HFFc6 (cell line): ENCODE data around the gene SLC35F5. TPM values are rescaled to one million over a fixed set of nuclear protein-coding genes. Genes with fewer than 3 reads are reported as not detected.
"Not testable (repeated sequence)": the region's sequence is repeated elsewhere in the genome, so short reads cannot be mapped to it uniquely, and the experiment has no call there.

Source experiments
- DNase-seq: peaks from one replicate; pipeline ENCODE4 v3.0.0-alpha.2; 2018
- H3K27ac Mint-ChIP-seq: 2 replicates; pipeline ENCODE4 v1.8.0; 2020; ENCODE audit warnings: mild to moderate bottlenecking, mixed read lengths
- H3K27me3 Mint-ChIP-seq: 2 replicates; pipeline ENCODE4 v1.8.0; 2021; ENCODE audit warnings: mild to moderate bottlenecking, moderate library complexity, mixed read lengths; ENCODE audit not compliant: insufficient read depth
- H3K36me3 Mint-ChIP-seq: 2 replicates; pipeline ENCODE4 v1.8.0; 2021; ENCODE audit warnings: low read depth, mixed read lengths
- H3K4me1 Mint-ChIP-seq: 2 replicates; pipeline ENCODE4 v1.8.0; 2020; ENCODE audit warnings: low read depth, mixed read lengths
- H3K4me3 Mint-ChIP-seq: 2 replicates; pipeline ENCODE4 v1.8.0; 2020; ENCODE audit warnings: mild to moderate bottlenecking, moderate library complexity, mixed read lengths
- H3K9me3 Mint-ChIP-seq: 2 replicates; pipeline ENCODE4 v1.8.0; 2020; ENCODE audit warnings: mild to moderate bottlenecking, mixed read lengths
- CTCF ChIP-seq: fragments of 200-600 bp; sonication (generic); IDR thresholded peaks from 2 replicates; pipeline ENCODE4 v1.5.0; 2021; ENCODE audit warnings: antibody characterized with exemption, mild to moderate bottlenecking
- total RNA-seq, 6 experiments: library from RNA; stranded (reverse); fragmentation: NEBNext Ultra II Directional; extraction: Animal tissue kit (Norgen Biotek cat#: 25700); gene quantifications; 2 replicates in 1 of 6; 3 replicates in 5 of 6; pipeline ENCODE4 v1.2.3, GENCODE V29; 2021

Gene SLC35F5
- total RNA-seq, 6 experiments from 2014 or later: 104 to 151 (median 119) TPM

- TF ChIP-seq CTCF: peak; percentile 33; the same call in 1 of the 2 replicates
- Mint-ChIP-seq H3K4me3 (no peak overlapping the region), H3K9me3 (peaks cover 11% of the 10 kb centered on the region; the same call in 1 of the 2 replicates), H3K36me3 (peaks cover 16% of the 10 kb centered on the region), H3K4me1 (peaks cover 9% of the 10 kb centered on the region), H3K27ac (no peak overlapping the region), H3K27me3 (peaks cover 6% of the 10 kb centered on the region; the same call in 1 of the 2 replicates)
- DNase-seq: no peak
Measured at GRCh38 chr2:113700186-113700841, 56.1 kb downstream of the SLC35F5 start.

GRCh38 chr2:113698892-113699447 lies 57.5 kb downstream of the SLC35F5 start:
- peaks cover 9% of the 10 kb centered on the region for H3K4me1 Mint-ChIP-seq
- H3K4me3 Mint-ChIP-seq: no peak overlapping the region
- no peak for TF ChIP-seq CTCF
- peaks cover 12% of the 10 kb centered on the region for H3K36me3 Mint-ChIP-seq
- H3K27ac Mint-ChIP-seq: no peak overlapping the region
- peaks cover 11% of the 10 kb centered on the region; the same call in 1 of the 2 replicates for H3K9me3 Mint-ChIP-seq
- peaks cover 9% of the 10 kb centered on the region; the same call in 1 of the 2 replicates for H3K27me3 Mint-ChIP-seq
- no peak for DNase-seq

GRCh38 chr2:113698251-113698650 lies 58.2 kb downstream of the SLC35F5 start:
- Mint-ChIP-seq H3K36me3 (peaks cover 12% of the 10 kb centered on the region), H3K9me3 (peaks cover 11% of the 10 kb centered on the region; the same call in 1 of the 2 replicates), H3K27me3 (peaks cover 11% of the 10 kb centered on the region; the same call in 1 of the 2 replicates)
- not testable (repeated sequence) for H3K27ac Mint-ChIP-seq, H3K4me3 Mint-ChIP-seq, DNase-seq, H3K4me1 Mint-ChIP-seq

GRCh38 chr2:113697516-113697915 lies 58.9 kb downstream of the SLC35F5 start:
- Mint-ChIP-seq H3K27me3 (peaks cover 12% of the 10 kb centered on the region; the same call in 1 of the 2 replicates), H3K9me3 (peaks cover 11% of the 10 kb centered on the region; the same call in 1 of the 2 replicates), H3K4me3 (no peak overlapping the region), H3K36me3 (peaks cover 12% of the 10 kb centered on the region), H3K4me1 (peaks cover 9% of the 10 kb centered on the region), H3K27ac (no peak overlapping the region)
- TF ChIP-seq CTCF: no peak
- DNase-seq: no peak

- Mint-ChIP-seq H3K36me3 (peaks cover 12% of the 10 kb centered on the region), H3K27me3 (peaks cover 10% of the 10 kb centered on the region), H3K27ac (no peak overlapping the region), H3K4me1 (peaks cover 9% of the 10 kb centered on the region), H3K9me3 (peaks cover 11% of the 10 kb centered on the region; the same call in 1 of the 2 replicates), H3K4me3 (no peak overlapping the region)
- no peak for TF ChIP-seq CTCF
- DNase-seq: no peak
Measured at GRCh38 chr2:113694438-113694837, 62.0 kb downstream of the SLC35F5 start.
